ENCODE results near the gene TERC. TPM values are rescaled to one million over a fixed set of nuclear protein-coding genes. Genes with fewer than 3 reads are reported as not detected.

TERC gene
- total and polyA plus RNA-seq, 12 donors, result 1.4 to 200 (median 30.8) TPM; not detected in 3

- Histone ChIP-seq H3K4me1 (replicated peaks in 1 of 2) (no peaks in the 10 kb centered on the region), H3K36me3 (replicated peaks in 1 of 2) (peaks cover 0 to 59% of the 10 kb centered on the region in 2 donors)
- intact Hi-C loops (cut with DNase I), result loop anchor here in 1 of 2 donors (10.0 kb wide), 1 partner anchor 188 kb away; no protein-coding TSS in a partner anchor
Observed at GRCh38 chr3:169787120-169787519, 22.3 kb upstream of the TERC start.

GRCh38 chr3:169781209-169781855 lies 16.5 kb upstream of the TERC start:
- no peak overlapping the region for H3K27ac ChIP-seq

More at GRCh38 chr3:169787120-169787519, 22.3 kb upstream of the TERC start:
- DNase-seq, result no peak
- TF ChIP-seq POLR2A (IDR thresholded peaks at IDR 0.05) (no peak), CTCF (IDR thresholded peaks at IDR 0.05) (no peak)
- H3K9me3 ChIP-seq (replicated peaks in 1 of 3), result no peaks in the 10 kb centered on the region
- 93 to 98% (median 97%) methylated on average over 4 of the region's 4 CpGs for WGBS, 4 donors
- H3K4me3 ChIP-seq, result no peak overlapping the region
- no peak overlapping the region for H3K27ac ChIP-seq
- H3K27me3 ChIP-seq, result no peaks in the 10 kb centered on the region

GRCh38 chr3:169780742-169781141 lies 15.9 kb upstream of the TERC start:
- no peaks in the 10 kb centered on the region for H3K27me3 ChIP-seq
- TF ChIP-seq POLR2A (IDR thresholded peaks at IDR 0.05) (no peak), CTCF (IDR thresholded peaks at IDR 0.05) (no peak)
- no peak overlapping the region for H3K4me3 ChIP-seq
- peaks cover 0 to 10% of the 10 kb centered on the region in 2 donors for H3K4me1 ChIP-seq (replicated peaks in 1 of 2)
- no peak overlapping the region for H3K27ac ChIP-seq
- no peaks in the 10 kb centered on the region for H3K9me3 ChIP-seq (replicated peaks in 1 of 3)
- 57 to 73% (median 64%) methylated on average over 2 of the region's 2 CpGs for WGBS, 4 donors
- intact Hi-C loops (cut with DNase I), result loop anchor here in 1 of 2 donors (10.0 kb wide), 1 partner anchor 194 kb away; no protein-coding TSS in a partner anchor
- peaks cover 0 to 76% of the 10 kb centered on the region in 2 donors for H3K36me3 ChIP-seq (replicated peaks in 1 of 2)
- no peak for DNase-seq

More at GRCh38 chr3:169781209-169781855, 16.5 kb upstream of the TERC start:
- H3K36me3 ChIP-seq (replicated peaks in 1 of 2), result peaks cover 0 to 82% of the 10 kb centered on the region in 2 donors
- no peaks in the 10 kb centered on the region for H3K9me3 ChIP-seq (replicated peaks in 1 of 3)
- no peak for DNase-seq
- TF ChIP-seq CTCF (IDR thresholded peaks at IDR 0.05), result no peak
- no peak for TF ChIP-seq POLR2A (IDR thresholded peaks at IDR 0.05)
- no peaks in the 10 kb centered on the region for H3K27me3 ChIP-seq
- intact Hi-C loops (cut with DNase I), result loop anchor here in 1 of 2 donors (10.0 kb wide), 1 partner anchor 193 kb away; no protein-coding TSS in a partner anchor
- H3K4me1 ChIP-seq (replicated peaks in 1 of 2), result peaks cover 0 to 6% of the 10 kb centered on the region in 2 donors
- WGBS, 4 donors, result 74 to 83% (median 81%) methylated on average over 4 of the region's 4 CpGs
- no peak overlapping the region for H3K4me3 ChIP-seq

GRCh38 chr3:169777822-169778221 lies 13.0 kb upstream of the TERC start:
- Histone ChIP-seq H3K27me3 (no peaks in the 10 kb centered on the region), H3K27ac (no peak overlapping the region), H3K4me3 (no peak overlapping the region), H3K4me1 (replicated peaks in 1 of 2) (peaks cover 0 to 31% of the 10 kb centered on the region in 2 donors), H3K36me3 (replicated peaks in 1 of 2) (peaks cover 0 to 59% of the 10 kb centered on the region in 2 donors), H3K9me3 (replicated peaks in 1 of 3) (no peaks in the 10 kb centered on the region)
- TF ChIP-seq CTCF (IDR thresholded peaks at IDR 0.05) (no peak), POLR2A (IDR thresholded peaks at IDR 0.05) (no peak)
- intact Hi-C loops (cut with DNase I), result no loop called here
- WGBS, 4 donors, result 70 to 94% (median 83%) methylated on average over 3 to 4 of the region's 4 CpGs
- DNase-seq, result no peak
